NCI-H69 (cell line): ENCODE measurements around the gene ABHD12B.
A peak's percentile ranks its signal among the peaks of the same experiment; 100 is the strongest.

Source experiments
- DNase-seq: peaks from one replicate; lab custom pipeline; 2025; lab: John Stamatoyannopoulos, UW

The ABHD12B gene, protein sequence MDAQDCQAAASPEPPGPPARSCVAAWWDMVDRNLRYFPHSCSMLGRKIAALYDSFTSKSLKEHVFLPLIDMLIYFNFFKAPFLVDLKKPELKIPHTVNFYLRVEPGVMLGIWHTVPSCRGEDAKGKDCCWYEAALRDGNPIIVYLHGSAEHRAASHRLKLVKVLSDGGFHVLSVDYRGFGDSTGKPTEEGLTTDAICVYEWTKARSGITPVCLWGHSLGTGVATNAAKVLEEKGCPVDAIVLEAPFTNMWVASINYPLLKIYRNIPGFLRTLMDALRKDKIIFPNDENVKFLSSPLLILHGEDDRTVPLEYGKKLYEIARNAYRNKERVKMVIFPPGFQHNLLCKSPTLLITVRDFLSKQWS

DNA sequence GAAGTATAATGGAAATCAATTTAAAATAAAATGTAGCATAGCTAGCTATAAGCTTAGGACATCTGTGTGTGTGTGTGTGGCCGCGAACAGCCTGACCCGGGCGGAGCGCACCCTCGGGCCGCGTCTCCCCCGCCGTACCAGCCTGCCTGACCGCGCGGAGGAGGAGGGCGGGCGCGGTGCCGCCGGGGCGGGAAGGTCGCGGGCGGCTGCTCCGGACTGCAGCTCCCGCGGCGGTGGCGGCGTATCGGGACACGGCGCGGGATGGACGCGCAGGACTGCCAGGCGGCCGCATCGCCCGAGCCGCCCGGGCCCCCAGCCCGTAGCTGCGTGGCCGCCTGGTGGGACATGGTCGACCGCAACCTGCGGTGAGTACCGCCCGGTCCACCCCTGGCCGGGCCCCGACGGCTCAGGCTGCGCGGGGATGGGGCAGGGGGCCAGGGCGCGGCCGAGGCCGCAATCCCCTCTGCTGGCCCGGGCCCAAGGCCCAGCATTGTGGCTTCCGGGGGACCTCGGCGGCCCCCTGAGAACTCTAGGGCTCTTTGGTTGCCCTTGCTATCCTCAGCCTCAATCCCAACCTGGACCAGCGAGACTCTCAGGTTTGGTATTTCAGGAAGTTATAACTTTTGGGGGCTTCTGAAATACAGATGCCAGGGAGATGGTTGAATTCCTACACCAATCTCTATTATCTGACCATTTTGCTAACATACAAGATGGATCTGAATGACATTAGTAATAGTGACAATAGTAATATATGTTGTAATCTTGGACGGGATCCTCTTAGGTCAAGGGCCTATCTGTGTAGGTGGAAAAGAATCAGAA is at the start of gene ABHD12B:
Gene ABHD12B, plus strand, starts transcription at position 140 of the 819 bp plus-strand sequence. Its CDS starts 122 bp downstream, at position 262.
- no peak for DNase-seq

DNA sequence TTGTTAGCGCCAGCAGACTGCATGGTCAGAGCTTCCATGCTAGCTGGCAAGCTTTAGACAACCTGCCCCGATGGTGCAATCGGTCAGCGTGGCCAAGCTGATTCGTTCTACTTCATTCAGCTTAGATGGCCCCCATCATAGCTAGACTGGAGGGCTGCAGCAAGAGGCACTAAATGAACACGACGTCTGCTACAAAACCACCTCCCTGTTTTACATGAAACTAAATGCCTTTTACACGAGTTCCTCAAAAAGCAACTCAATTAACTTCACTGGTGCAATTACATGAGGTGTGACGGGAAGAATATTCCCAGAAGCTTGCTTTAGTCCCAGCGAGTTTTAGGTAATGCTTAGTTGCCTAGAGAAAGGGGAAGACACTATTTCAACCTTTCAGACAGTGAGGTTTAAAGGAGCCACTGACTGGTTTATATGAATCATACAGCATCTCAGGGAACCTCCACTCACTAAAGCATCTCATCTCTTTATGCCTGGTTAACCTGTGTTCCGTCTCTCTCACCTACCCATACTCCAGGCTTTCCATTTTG is 49.3 kb upstream of the ABHD12B start:
- no peak for DNase-seq

DNA sequence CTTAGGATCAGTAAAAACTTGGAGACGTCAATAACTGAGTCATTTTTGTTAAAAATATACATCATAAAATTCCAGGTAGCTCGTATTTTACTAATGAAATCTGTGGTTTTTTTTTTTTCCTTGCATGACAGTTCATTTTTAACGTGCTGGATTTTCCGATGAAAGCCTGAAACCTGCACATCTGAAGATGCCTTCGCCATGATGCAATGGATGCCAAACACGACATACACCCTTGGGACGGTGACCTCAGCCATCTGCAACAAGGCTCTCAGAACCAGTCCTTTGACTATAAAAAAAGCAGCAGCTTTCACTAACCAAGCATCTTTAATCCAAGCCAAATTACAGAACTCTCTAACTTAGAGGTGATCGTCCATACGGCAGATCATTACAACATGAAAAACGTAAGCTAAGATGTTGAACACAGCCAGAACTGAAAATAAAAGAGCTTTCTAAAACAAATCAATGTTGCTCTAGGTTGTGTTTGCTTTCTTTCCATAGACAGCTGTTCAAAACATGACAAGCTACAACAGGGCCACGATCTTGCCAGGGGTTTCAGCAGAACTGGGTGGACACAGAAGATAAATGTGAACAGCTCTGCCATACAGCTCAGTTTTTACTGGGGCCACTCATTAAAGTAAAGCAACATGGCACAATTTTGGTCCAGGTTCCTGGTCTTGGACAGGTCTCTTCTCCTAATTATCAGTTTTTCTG is 48.6 kb upstream of the ABHD12B start:
- DNase-seq: peak; percentile 57

DNA sequence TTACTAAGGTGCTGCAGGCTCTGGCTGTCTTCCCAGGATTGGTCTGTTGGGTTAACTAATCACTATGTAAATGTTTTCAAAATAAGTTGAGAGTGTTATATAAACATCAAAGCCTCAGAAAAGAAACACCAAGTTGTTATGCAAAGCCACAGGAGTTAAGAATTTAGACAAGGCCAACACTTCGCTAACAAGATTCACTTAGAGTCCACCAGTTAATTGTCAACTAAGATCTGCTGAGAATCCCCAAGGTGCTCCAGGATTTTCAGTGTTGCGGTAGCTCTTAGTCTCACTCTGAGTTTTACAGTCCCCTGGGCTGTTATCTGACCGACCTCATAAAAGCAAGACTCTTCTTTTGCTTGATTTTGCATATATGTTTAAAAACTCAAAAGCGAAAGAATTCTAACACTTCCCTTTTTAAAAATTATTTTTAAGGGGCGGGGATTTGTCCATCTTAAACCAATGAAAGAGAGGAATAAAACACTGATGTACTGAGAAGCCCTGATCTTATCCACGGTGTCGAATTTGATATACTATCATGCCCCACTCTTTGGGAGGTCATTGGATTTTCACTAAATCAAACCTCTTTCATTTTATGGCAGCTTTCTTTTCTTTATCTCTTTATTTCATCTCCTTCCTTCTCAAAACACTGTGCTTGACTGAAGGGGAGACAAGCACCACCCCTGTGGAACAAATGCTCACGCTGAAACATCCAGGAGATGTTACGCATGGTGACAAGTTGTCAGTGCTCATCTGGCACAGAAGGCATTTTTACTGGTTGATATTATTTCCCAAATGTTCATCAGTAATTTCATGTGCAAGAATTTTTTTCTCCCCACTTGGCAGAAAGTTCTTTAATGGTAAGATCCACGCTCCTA is 47.9 kb upstream of the ABHD12B start:
- DNase-seq: peak; percentile 73

DNA sequence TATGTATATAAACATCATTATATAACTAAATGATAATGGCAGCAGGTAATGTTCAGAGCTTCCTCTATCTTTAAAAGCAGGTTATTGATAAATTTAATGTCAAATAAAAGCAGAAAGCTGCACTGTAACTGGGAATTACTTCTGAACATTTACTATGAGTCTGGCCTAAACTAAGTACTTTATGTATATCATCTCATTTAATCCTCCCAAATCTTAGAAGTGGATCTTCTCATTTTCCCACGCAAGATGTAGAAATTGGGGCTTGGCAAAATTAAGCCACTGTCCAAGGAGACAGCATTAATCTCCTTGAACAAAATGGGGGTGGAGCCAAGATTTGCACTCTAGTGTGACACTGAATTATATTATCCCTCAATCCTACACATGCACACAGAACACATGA is 46.5 kb upstream of the ABHD12B start:
- DNase-seq: no peak

DNA sequence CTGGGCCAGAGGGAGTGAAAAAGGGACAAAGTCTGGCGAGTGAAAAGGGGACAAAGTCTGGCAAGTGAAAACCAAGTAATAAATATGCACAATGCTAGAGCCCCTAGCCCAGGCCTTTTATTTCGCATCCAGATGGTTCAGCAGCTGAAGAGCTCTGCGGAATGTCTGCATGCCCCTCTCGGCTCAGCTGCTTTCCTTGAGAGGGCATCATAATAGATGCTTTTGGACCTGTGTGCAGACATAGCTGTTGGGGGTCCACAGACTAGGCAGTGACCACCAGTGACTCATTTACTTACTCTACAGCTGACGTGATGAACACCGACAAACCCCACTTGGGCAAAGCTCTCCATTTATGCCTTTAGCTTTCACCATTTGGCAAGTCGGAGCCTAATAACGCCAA is 45.2 kb upstream of the ABHD12B start:
- DNase-seq: peak; percentile 46

DNA sequence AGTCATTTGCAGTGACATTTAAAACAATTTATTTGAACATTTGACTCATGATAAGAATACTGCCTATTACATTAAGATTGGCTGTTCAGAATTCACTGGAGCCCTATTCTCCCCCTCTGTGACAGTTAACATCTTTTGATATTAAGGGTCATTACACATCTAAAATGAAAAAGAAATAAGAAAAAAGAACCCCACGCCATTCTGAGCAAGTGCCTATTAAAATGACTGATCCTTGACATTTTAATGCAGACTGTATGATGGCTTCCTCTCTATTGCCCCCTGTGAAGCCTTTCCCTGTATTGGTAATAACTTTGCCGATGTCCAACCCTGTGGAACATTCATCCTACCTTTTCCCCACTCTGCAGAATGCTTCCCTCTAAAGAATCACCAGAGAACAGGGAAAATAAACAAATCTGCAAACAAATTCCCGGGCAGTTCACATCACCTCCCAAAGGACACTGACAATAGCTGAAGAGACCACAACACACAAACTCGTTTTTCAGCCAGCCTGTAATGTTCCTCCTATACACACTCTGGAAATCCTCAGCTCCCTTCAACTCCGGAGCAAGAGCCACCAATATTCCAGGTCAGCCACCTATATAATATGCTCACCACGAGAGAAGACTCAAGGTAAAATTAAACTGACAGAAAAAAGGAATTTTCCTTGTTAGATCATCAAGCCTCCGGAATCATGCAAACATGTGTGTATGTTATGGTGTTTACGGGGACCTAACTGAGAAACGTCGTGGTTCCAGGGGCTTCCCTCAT is 42.9 kb upstream of the ABHD12B start:
- peak; percentile 78 for DNase-seq

DNA sequence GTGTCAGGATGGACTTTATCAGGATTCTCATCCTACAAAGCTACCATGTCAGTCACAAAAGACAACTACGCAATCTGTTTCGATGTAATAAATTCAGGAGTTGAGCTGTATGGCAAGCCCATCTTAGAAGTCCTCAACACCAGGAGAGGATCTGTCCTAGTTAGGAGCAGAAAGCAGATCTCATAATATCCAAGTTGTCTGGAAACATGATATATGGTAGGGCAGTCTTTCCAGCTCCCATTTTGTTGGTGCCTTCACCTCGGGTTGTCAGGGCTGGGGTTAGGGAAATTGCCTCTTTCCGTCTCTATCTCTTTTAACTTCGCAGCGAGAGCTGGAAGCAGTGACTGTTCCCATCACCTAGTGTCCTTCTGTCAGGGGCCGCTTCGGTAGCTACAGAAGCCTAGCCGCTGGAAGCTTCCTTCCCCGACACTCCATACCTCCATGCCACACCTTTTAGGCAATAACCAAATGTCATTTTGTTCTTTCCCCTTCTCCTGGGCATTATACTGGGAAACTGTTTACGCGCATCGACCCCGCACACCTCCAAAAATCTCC is 42.3 kb upstream of the ABHD12B start:
- peak; percentile 78 for DNase-seq

DNA sequence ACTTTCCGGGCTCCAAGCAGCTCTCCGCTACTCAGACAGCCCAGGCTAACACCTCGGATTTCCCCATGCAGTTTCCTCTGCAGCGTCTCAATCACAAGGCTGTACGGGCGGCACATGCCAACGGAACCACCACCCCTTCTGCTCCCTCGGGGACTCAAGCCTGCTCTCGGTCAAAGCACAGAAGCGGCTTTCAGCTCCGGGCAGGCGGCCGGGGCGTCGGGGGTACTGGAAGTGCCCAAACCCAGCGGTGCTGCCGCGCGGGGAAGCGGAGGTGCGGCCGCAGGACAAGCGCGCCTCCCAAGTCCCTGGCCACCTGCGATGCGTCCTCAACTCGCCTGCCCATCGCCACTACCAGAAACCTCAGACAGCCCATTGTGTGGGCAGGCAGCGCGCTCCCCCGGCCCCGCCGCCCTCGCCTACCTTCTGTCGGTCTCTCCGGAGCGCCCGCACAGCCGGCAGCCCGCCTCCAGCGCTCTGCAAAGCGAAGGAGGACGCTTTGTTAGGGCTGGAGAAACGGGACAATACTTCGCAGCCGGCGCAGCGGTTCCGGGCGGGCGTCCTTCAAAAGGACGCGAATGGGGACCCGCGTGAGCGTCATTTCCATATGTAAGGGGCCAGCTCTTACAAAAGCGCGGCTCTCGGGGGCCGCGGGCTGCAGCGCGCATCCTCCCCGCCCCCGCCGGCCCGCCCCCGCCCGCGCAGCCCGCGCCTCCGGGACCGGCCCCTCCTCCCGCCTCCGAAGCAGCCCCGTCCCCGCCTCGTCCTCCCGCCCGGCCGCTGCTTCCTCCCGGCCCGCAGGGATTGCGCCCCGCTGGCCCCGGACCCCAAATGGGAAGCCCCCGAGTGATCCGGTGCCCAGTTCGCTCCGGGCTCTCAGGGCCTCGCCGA is 41.6 kb upstream of the ABHD12B start:
- DNase-seq: peak; percentile 89

DNA sequence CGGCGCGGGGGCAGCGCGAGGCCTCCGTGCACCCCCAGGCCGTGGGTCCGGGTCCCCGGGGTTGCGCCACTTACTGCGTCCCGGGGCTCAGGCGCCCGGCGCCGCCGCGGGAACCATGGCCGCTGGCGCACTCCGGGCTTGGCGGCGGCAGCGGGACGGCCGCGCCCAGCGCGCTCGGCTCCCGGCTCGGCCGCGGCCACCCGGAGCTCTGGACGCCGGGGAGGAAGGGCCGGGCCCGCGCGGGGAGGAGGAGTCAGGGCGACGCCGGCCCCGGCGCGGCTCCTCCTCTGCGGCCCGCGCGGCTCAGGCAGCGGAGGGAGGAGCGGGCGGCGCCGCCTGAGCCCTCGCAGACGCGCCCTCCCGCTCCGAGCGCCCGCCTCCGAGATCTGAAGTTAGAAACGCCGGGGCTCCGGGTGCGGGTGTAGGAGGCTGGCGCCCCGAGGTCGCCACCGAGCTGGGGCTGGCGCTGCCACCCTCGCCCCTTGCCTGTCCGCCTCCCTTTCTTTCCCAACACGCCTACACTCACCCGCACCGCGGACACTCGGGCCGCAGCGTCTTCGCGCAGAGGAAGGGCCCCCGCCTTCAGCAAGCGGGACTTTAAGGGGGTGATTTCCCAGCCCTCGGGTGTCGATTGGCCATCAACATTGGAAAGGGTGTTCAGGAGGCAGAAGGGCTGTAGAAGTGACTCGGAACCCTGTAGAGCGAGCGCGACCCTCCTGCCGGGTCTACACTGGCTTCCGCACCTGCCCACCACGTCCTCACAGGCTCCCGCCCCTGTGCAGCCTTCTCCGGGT is 40.7 kb upstream of the ABHD12B start, which contains the start of gene NIN:
Gene NIN, minus strand, starts transcription at position 231 of the 794 bp plus-strand sequence. CDS start 9,106 bp downstream, outside the sequence.
- peak; percentile 93 for DNase-seq

DNA sequence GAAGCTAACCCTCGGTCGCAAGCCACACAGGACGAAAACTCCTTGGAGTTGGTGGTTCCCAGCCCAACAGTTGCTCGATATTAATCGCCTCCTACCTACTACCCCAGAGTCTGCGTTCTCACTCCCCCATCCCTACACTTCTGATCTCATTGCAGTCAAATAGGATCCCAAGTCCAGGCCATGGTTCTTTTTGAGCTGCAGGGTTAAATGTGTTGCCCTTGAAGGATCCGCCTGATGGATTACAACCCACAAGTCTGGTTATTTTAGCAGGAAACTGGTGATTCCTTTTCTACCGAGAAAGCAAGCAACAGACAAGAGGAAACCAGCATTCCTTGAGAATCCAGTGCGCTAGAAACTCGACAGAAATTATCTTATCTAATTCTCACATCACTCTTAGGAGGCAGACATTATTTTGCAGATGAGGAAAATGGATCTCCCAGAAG is 40.1 kb upstream of the ABHD12B start:
- DNase-seq: no peak

DNA sequence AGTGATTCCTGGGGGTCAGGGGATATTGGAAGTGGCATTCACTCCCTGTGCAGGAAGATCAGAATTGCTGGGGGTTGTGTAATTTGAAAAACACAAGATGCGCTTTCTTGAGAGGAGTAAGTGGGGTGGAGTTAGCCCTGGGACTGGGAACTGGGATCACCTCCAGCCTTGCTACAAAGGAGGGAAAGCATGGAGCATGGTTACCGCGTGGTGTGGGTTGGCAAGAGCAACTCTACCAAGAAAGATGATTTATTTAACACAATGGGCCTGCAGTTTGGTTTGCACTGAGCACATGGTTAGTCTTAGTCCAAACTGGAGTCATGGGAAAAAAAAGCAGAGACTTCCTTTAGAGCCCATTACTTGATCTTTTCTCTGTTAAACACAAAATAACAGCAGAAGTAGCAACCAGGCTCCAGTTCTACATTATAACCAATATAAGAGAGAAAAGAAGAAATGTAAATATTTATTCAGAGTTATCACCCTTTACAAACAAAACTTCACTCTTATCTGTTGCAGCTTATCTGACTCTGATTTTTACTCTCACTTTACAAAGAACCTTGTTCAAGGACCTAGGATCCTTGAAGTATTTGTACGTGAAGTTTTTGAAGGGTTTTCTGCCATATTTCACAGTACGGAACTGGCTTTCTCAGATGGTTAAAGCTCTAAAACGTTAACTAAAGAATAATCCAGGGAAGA is 38.8 kb upstream of the ABHD12B start:
- DNase-seq: peak; percentile 34

DNA sequence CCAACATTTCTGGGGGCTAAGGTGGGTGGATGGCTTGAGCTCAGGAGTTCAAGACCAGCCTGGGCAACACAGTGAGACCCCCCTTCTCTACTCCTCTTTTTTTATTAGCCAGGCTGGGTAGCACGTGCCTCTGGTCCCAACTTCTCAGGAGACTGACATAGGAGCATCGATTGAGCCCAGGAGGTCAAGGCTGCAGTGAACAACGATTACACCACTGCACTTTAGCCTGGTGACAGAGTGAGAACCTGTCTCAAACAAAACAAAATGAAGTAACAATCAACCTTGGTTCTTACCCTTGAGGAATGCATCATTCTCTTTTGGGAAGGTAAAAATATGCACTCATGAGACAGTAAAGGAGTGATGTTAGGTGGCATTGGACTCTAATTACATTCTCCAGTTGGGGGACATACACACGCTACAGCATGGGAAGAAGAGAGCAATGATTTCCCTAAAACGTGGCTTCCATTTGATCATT is 37.0 kb upstream of the ABHD12B start:
- DNase-seq: no peak

DNA sequence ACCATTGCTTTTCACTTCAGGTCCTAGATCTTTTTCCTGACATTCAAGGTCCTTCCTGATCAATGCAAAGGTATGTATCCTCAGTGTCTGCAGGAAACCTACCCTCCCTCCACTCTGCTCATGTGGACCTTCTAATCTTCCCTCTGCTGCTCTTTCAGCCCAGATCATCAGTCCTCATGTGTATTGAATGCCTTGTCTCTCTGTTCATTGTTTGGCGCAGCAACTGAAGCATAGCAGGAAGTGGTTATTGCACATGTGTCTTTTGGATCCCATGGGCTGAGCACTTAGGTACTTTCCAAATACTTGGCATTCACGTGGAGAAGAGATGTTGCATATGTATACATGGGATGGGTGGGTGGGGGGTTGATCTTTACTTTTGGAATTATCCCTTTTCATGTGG is 36.6 kb upstream of the ABHD12B start:
- peak; percentile 61 for DNase-seq

DNA sequence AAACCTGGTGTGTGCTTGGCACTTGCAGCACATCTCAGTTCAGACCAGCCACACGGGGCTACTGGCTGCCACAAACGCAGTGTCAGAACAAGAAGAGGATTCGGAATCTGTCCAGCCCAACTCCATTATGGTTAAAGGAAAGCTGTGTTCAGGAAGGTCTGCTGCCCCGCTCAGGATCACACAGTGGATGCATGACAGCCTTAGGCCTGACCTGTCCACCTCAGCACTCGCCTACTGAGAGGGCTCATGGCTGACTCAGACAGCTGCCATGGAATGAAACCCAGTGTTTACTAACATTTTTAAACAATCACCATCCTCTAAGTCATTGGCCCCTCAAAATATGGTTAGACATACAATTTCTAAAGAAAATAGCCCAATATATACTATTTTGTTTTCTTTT is 35.3 kb upstream of the ABHD12B start:
- DNase-seq: no peak

DNA sequence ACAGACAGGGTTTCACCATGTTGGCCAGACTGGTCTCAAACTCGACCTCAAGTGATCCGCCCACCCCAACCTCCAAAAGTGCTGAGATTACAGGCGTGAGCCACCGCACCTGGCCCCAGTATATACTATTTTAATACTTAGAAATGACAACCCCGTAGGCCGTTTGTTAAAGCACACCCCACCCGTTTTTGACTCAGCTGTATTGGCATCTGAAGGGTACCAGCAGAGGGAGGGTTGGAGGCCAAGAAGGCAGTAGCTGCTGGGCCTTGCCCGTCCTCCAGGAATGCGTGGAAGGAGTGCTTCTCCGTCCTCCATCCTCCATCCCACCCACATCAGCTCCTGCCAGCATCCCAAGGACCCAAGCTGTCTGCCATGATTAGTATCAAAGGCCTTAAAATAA is 34.6 kb upstream of the ABHD12B start:
- no peak for DNase-seq

DNA sequence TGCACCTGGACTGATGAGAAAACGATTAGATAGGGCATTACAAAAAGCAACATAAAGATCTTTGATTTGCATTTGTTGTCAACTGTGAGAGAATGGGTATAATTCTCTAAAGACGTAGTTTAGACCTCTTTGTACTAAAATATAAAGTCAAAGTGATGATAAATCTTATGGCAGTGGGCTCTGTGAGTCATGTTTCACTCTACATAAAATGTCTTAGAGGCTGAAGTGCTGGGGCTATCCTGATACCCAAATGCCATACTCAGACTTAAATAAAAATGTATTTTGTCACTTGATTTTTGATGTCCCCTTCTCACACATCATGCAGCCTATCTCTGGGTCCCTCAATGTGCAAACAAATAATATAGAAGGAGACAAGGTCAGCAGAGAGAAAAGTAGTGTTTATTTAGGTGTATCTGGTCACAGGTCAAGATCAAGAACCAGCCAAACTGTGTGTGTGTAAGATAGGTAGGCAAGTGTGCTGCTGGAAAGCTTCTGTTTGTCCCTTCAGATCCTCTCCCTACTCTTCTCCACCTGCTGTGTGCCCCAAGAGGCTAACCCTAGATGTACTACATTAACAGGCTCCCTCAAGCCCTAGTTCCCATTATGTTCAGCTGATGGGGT is 33.9 kb upstream of the ABHD12B start:
- no peak for DNase-seq
